CD1c-positive myeloid dendritic cell (primary cell): Measurements from ENCODE around the gene MFRP.

Experiments used
- DNase-seq: peaks from one replicate; pipeline ENCODE4 v3.0.0-alpha.2; 2016; ENCODE audit errors: extremely low spot score

Gene MFRP

DNA sequence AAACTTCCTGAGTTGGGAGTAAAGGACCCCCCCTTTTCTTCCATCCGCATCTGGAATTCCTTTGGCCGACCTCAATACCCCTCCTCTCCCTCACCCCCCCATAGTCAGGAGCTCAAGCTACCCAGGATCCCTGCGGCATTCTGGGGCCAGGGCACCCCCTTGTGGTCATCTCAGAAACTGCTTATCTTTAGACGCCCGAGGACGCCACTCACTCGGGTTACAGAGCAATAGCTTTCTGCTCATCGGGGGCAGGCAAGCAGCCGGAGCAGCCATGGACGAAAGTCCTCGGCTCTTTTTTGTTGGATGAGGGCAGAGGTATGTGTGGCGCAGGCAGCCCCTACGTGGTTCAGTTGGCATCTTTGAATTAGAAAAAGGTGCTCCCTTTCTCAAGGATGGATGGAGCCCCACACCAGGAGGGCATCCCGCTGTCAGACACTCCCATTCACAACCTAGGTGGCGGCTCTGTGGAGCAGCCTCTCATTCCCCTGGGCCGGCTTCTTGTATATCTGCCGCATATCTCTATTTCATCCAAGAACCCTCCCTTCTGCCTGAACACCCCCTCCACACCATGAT lies 8.1 kb downstream of the MFRP start:
- DNase-seq: peak; percentile 78

DNA sequence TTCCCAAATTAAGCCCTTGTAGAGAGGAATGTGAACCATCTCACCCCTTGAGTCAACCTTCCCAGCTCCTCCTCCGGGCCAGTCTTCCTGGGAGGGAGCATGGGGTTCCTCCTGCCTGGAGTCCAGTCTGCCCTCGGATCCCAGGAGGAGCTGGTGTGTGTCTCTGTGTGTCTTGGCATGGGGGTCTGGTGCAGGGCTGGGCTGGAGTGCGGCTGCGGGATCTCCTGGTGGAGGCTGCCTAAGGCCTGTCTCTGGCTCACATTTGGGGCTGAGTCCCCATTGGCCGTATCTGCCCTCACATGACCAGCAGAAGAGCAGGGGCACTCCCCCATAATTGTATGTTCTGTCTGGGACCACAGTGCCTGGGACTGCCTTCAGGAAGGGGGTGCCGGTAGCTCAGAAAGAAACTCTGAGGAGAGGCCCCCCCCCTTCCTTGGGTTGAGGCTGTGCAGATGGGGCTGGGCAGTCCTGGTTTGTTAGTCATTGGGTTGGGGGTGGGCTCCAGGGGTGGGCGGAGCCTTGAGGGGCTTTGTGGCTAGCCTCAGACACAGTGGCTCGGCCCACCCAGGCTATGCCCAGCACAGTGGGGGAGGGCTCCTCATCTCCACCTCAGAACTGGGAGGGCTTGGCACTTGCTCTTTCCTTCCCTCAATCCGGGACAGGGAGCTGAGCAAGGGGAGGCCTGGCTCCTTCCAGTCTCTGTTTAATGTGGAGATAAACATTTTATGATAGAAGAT lies 8.8 kb downstream of the MFRP start:
- DNase-seq: no peak

- DNase-seq: no peak
These were observed 9.6 kb downstream of the MFRP start for GRCh38 chr11:119336744-119337469.

DNA sequence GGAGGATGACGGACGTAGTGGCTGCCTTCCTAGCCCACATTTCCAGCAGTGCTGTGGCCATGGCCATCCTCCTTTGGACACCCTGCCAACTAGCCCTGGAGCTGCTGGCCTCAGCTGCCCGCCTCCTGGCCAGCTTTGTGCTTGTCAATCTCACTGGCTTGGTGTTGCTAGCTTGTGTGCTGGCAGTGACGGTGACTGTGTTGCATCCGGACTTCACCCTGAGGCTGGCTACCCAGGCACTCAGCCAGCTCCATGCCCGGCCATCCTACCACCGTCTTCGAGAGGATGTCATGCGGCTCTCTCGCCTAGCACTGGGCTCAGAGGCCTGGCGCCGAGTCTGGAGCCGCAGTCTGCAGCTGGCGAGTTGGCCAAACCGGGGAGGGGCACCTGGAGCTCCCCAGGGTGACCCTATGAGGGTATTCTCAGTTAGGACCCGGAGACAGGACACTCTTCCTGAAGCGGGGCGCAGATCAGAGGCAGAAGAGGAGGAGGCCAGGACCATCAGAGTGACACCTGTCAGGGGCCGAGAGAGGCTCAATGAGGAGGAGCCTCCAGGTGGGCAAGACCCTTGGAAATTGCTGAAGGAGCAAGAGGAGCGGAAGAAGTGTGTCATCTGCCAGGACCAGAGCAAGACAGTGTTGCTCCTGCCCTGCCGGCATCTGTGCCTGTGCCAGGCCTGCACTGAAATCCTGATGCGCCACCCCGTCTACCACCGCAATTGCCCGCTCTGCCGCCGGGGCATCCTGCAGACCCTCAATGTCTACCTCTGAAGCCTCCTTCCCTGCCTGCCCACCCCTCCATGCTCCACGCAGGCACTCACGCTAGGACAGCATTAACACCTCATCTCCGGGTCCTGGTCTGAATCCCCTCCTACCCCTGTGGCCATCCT lies 10.6 kb downstream of the MFRP start:
- no peak for DNase-seq

GRCh38 chr11:119335091-119335654 lies 11.3 kb downstream of the MFRP start:
- DNase-seq: no peak

DNA sequence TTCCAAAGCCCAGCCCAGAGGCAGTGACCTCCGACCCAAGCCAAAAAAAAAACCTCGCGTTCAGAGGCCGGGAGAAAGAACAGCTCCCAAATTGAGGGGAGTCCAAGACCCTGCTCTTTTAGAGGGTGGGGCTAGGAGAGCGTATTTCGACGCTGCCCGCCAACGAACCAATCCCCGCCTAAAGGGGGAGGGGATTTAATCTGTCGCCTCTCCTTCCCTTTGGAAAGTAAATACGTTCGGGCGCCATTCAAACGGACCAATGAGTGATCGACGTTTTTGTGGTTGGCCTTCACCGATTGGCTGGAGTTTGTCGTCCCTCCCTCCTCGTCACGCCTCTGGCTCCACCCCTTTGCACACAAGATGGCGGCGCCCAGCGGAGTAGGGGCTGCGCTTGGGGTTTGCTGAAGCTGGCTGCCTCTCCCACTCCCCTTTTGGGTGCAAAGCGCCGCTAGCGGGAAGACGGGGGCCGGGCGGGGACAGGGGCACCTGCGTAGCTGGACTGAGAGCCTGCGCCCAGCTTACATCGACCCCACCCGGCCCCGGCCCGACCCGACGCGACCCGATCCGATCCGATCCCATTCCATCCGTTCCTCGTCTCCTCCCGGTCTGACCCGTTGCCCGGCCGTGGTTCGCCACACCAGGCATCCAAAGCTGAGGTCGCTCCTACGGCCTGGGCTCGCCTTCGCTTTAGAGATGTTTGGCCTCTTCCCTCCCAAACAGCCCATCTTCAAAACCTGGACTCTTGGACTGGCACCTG lies 12.2 kb downstream of the MFRP start, which contains the start of gene RNF26:
TSS of gene RNF26 (plus strand) at position 354 of the 757 bp plus-strand sequence. CDS start 596 bp downstream, outside the sequence.
- peak; percentile 99 for DNase-seq

GRCh38 chr11:119332111-119332765 lies 14.3 kb downstream of the MFRP start:
- no peak for DNase-seq

GRCh38 chr11:119330237-119330636 lies 16.3 kb downstream of the MFRP start:
- DNase-seq: no peak

DNA sequence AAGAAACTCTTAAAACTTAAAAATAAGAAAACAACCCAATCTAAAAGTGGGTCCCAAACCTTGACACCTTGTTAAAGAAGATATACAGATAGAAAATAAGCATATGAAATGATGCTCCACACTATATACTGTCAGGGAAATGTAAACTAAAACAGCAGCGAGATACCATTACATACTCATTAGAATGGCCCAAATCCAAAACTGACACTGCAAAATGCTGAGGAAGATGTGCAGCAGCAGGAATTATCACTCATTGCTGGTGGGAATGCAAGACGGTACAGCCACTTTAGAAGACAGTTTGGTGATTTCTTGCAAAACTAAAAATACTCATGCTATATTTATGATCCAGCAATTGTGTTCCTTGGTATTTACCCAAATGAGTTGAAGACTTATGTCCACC lies 17.2 kb downstream of the MFRP start:
- no peak for DNase-seq

GRCh38 chr11:119324189-119324588 lies 22.3 kb downstream of the MFRP start:
- no peak for DNase-seq

DNA sequence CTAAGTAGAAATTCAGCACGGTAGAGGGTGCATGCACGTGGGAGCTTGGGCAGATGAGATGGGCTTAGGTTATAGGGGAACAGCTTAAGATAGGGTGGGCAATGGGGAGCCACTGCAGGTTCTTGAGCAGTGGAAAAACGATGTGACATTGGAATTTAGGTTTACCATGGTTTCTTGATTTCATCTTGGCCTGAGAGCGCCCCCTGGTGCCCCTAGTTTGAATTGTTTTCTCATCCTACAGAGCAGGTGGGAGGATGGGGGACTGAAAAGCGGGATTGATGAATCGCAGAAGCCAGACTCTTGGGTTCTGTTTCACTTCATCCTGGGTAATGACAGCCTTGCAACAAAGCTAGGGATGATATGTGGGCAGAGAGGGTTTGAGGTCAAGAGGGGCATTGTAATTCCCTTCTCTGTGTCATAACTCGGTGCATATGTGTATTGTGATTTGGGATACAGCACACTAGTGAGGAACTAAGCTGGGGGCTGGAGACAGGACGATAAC lies 22.9 kb downstream of the MFRP start:
- DNase-seq: peak; percentile 80

GRCh38 chr11:119322921-119323531 lies 23.5 kb downstream of the MFRP start:
- DNase-seq: no peak

DNA sequence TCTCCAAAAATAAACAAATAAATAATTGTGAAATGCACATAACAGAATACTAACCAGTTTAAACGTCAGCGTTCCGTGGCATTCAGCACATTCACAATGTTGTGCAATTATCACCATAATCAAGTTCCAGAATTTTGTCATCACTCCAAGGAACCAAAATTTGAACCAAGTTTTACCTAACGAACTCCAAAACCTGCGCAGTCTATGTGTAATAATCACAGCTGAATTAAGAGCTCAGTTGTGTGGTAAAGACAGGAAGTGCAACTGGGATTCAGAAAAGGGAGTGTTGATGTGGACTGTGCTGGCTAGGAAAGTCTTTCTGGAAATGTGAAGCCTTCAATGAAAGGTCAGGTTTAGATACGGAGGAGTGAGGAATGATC lies 24.2 kb downstream of the MFRP start:
- DNase-seq: no peak

DNA sequence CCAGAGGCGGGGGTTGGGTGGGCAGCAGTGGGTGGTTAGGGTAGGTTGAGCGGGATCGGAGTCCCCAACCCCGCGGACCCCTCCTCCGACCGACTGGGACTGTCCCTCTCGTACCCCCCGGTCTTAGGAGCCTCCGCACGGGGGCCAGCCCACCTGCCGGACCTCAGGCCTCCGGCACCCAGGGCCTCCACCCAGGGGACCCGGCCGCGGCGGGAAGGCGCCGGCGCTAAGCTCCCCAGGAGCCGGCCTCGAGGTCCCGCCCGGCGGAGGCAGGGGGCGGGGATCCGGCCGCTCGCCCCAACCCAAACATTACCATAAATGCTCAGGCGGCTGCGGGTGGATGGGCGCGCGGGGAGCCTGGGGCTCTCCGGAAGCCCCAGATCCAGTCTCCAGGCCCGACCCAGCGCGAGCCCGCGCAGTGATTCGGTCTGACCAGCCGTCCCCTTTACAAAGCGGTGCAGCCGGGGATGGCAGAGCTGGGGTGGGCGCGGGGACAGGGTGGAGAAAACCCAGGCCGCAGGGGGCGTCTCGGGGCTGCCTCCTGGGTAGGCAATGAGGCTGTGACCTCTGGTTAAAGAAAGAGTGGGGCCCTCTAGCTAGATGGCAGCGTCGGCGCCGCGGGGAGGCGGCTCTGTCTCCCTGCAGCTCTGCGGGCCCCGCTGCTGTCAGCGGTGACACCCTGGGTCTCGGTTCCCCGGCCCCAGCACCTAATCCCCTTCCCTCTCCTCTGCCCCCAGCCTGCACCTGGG lies 25.6 kb downstream of the MFRP start:
- peak; percentile 21 for DNase-seq

- no peak for DNase-seq
These were observed 26.2 kb downstream of the MFRP start for GRCh38 chr11:119320240-119320775.

DNA sequence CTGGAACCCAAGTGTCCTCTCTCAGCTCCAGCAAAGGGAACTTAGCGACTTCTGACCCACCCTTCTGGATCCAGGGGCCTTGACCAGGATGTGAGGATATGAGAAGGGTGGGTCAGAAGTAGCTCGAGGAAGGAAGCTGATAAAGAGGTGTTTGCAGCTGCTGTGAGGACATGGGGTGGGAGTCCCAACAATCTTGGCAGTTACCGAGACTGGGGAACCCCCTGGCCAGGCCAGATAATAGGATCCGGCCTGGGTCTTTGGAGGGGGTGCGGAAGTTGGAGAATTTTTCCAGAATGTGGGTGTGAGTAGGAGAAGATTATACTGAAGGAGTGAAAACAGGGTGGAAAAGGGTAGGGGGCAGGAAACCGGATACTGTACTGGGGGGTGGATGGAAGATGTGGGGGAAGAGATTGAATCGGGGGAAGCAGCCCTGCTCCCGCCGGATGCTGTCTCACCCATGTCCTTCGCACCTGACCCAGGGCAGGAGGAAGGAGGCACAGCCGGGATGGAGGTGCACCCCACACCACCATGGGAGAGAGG lies 26.7 kb downstream of the MFRP start:
- no peak for DNase-seq

DNA sequence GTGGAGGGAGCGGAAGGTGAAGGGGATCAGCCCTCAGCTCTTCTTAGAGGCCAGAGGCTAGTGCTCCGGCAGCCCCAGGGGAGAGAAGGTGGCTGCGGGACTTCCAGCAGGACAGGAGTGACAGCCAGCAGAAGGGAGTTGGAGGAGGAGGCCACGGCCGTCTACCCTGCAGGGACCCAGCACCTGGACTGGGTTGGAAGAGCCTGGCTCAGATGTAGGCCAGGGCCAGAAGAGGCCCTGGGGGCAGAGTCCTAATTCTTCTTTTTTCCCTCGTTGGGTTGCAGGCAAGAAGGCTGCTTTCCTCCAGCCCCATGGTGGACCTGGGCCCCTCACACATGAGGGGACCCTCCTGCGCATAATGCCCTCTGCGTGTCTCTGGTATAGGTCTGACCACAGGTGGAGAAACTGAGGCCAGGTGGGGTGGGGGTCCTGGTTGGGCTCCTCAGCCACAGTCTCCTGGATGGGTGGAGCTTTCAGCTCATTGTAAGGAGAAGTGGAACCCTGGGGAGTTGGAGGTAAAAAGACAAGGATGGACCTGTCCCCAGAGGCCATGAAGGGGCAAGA lies 27.3 kb downstream of the MFRP start:
- no peak for DNase-seq
